Mesothelial cell of epicardium (in vitro differentiated cells): Measurements from ENCODE around the gene ATXN1. TPM values are rescaled to one million over a fixed set of nuclear protein-coding genes. Genes with fewer than 3 reads are reported as not detected.
"Not testable (repeated sequence)": the region's sequence is repeated elsewhere in the genome, so short reads cannot be mapped to it uniquely, and the experiment has no call there.

Experiments
- DNase-seq, 2 experiments: peaks; one replicate each; pipeline ENCODE4 v3.0.0; 2021; ENCODE audit warnings: low spot score in 2 of 2; ENCODE audit not compliant: unreplicated experiment in 2 of 2
- H3K27ac Mint-ChIP-seq: 2 replicates; pipeline ENCODE4 v1.8.0; 2021; ENCODE audit warnings: mixed read lengths
- H3K27me3 Mint-ChIP-seq: 2 replicates; pipeline ENCODE4 v1.8.0; 2021; ENCODE audit warnings: low read depth, mixed read lengths
- H3K36me3 Mint-ChIP-seq: 2 replicates; pipeline ENCODE4 v1.8.0; 2021; ENCODE audit warnings: mixed read lengths
- H3K4me1 Mint-ChIP-seq: 2 replicates; pipeline ENCODE4 v1.8.0; 2021; ENCODE audit warnings: mixed read lengths
- H3K4me3 Mint-ChIP-seq: 2 replicates; pipeline ENCODE4 v1.8.0; 2021; ENCODE audit warnings: mild to moderate bottlenecking, moderate library complexity, mixed read lengths
- H3K9me3 Mint-ChIP-seq: 2 replicates; pipeline ENCODE4 v1.8.0; 2021; ENCODE audit warnings: mixed read lengths
- CTCF ChIP-seq: fragments of 200-600 bp; sonication (generic); IDR thresholded peaks from one replicate; pipeline ENCODE4 v1.5.0; 2021; ENCODE audit warnings: antibody characterized with exemption; ENCODE audit not compliant: unreplicated experiment
- total RNA-seq: library from RNA; stranded (reverse); gene quantifications from 3 replicates; pipeline ENCODE4 v1.2.1, GENCODE V29; 2021

The ATXN1 gene
- total RNA-seq, 1 donor from 2014 or later = 59.5 TPM

DNA sequence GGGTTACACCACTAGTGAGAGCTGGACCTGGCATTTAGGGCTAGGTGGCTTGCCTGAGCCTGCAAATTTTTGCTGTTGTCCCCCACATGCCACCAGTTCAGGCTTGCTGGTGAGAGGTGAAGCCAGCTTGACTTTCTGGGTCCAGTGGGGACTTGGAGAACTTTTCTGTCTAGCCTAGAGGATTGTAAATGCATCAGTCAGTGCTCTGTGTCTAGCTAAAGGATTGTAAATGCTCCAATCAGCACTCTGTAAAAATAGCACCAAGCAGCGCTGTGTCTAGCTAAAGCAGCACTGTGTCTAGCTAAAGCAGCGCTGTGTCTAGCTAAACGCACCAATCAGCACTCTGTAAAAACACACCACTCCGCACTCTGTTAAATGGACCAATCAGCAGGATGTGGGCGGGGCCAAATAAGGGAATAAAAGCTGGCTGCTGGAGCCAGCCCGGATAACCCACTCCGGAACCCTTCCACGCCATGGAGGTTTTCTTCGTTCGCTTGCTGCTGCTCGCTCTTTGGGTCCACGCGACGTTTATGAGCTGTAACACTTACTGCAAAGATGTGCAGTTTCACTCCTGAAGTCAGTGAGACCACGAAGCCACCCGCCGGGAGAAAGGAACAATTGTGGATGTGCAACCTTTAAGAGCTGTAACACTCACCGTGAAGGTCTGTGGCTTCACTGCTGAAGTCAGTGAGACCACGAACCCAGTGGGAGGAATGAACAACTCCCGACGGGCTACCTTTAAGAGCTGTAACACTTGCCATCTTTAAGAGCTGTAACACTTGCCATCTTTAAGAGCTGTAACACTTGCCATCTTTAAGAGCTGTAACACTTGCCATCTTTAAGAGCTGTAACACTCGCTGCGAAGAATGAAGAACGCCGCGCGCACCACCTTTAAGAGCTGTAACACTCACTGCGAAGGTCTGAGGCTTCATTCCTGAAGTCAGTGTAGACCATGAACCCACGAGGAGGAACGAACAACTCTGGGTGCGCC, 495.6 kb downstream of the ATXN1 start:
- no peak for TF ChIP-seq CTCF
- H3K36me3 Mint-ChIP-seq = no peaks in the 10 kb centered on the region
- no peaks in the 10 kb centered on the region for H3K9me3 Mint-ChIP-seq
- peaks cover 19% of the 10 kb centered on the region for H3K27me3 Mint-ChIP-seq
- no peaks in the 10 kb centered on the region for H3K4me1 Mint-ChIP-seq
- DNase-seq = no peak
- no peak overlapping the region for H3K4me3 Mint-ChIP-seq
- no peak overlapping the region for H3K27ac Mint-ChIP-seq

- no peak for TF ChIP-seq CTCF
- DNase-seq = no peak
- Mint-ChIP-seq H3K27me3 (peaks cover 14% of the 10 kb centered on the region), H3K27ac (no peak overlapping the region), H3K36me3 (no peaks in the 10 kb centered on the region), H3K4me1 (no peaks in the 10 kb centered on the region), H3K9me3 (no peaks in the 10 kb centered on the region), H3K4me3 (no peak overlapping the region)
These were observed 496.5 kb downstream of the ATXN1 start for GRCh38 chr6:16264785-16265184.

DNA sequence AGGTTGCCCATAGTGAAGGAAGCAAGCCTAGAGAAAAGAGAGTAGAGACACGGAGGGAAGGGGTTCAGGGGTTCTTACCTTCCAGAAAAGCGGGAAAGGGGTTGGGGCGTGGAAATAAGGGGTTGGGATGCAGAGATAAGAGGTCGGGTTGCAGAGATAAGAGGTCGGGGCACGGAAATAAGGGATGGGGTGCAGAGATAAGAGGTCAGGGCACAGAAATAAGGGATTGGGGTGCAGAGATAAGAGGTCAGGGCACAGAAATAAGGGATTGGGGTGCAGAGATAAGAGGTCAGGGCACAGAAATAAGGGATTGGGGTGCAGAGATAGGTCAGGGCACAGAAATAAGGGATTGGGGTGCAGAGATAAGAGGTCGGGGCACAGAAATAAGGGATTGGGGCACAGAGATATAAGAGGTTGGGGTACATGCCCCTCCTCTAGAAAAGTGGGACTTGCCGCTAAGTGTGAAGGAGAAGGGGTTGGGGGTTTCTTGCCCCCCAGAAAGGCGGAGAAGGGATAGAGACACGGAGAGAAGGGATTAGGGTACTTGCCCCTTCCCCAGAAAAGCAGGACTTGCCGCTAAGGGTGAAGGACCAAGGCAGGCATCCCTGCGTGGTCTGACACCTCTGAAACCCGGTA, 497.7 kb downstream of the ATXN1 start:
- not testable (repeated sequence) for DNase-seq, H3K4me1 Mint-ChIP-seq, H3K36me3 Mint-ChIP-seq, H3K9me3 Mint-ChIP-seq, H3K4me3 Mint-ChIP-seq, H3K27ac Mint-ChIP-seq
- H3K27me3 Mint-ChIP-seq = peaks cover 14% of the 10 kb centered on the region

- not testable (repeated sequence) for H3K27ac Mint-ChIP-seq, H3K9me3 Mint-ChIP-seq, H3K36me3 Mint-ChIP-seq
These were observed 498.5 kb downstream of the ATXN1 start for GRCh38 chr6:16262773-16263172.

GRCh38 chr6:16260602-16261001, 500.7 kb downstream of the ATXN1 start:
- not testable (repeated sequence) for H3K4me3 Mint-ChIP-seq, H3K27ac Mint-ChIP-seq, H3K36me3 Mint-ChIP-seq, H3K9me3 Mint-ChIP-seq, DNase-seq, H3K4me1 Mint-ChIP-seq
- peaks cover 14% of the 10 kb centered on the region for H3K27me3 Mint-ChIP-seq

More at GRCh38 chr6:16262773-16263172, 498.5 kb downstream of the ATXN1 start:
- H3K27me3 Mint-ChIP-seq = peaks cover 14% of the 10 kb centered on the region
- DNase-seq, H3K4me1 Mint-ChIP-seq, H3K4me3 Mint-ChIP-seq: not testable (repeated sequence)

DNA sequence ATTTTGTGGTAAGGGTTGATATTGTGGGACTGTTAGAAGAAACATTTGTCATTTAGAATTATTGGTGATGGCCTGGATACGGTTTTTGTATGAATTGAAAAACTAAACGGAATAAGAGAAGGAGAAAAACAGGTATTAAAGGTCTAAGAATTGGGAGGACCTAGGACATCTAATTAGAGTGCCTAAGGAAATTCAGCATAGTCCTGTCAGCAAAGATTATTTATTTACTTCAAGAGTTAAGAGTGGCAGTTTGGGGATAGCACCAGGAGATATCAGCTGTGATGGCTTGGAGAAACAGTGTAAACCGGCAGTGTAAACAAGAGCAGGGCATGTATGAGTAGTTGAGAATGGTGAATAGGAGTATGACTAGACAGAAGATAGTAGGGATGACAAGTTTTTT, 501.7 kb downstream of the ATXN1 start:
- not testable (repeated sequence) for H3K4me3 Mint-ChIP-seq, H3K4me1 Mint-ChIP-seq, DNase-seq, H3K36me3 Mint-ChIP-seq, H3K9me3 Mint-ChIP-seq, H3K27ac Mint-ChIP-seq, H3K27me3 Mint-ChIP-seq

GRCh38 chr6:16258709-16259075, 502.6 kb downstream of the ATXN1 start:
- H3K27me3 Mint-ChIP-seq = peaks cover under 1% of the 10 kb centered on the region
- peaks cover 6% of the 10 kb centered on the region for H3K36me3 Mint-ChIP-seq
- no peak overlapping the region for H3K27ac Mint-ChIP-seq
- peaks cover 4% of the 10 kb centered on the region for H3K9me3 Mint-ChIP-seq
- H3K4me3 Mint-ChIP-seq = no peak overlapping the region
- H3K4me1 Mint-ChIP-seq = no peaks in the 10 kb centered on the region
- TF ChIP-seq CTCF = no peak
- DNase-seq = no peak
